Activated T-helper 2 cell treated with anti-CD3 and anti-CD28 coated beads, Interferon-gamma antibody, Interleukin-2, Interleukin-4, amounts not matched to agents 10 μg/mL and 5 μg/mL and 100 μg/mL, durations not matched to agents 14 hours and 24 hours and 36 hours (primary cell): Measurements from ENCODE around the gene RDX. TPM values are rescaled to one million over a fixed set of nuclear protein-coding genes. Genes with fewer than 3 reads are reported as not detected.
"Not testable (repeated sequence)": the region's sequence is repeated elsewhere in the genome, so short reads cannot be mapped to it uniquely, and the experiment has no call there.

Experiments used
- DNase-seq: peaks from one replicate; pipeline ENCODE4 v3.0.0; 2021; ENCODE audit warnings: low spot score
- H3K27ac Mint-ChIP-seq: one replicate; pipeline ENCODE4 v1.8.0; 2021; ENCODE audit warnings: mixed read lengths
- H3K27me3 Mint-ChIP-seq: one replicate; pipeline ENCODE4 v1.8.0; 2021; ENCODE audit warnings: low read depth, mixed read lengths
- H3K36me3 Mint-ChIP-seq: one replicate; pipeline ENCODE4 v1.8.0; 2021; ENCODE audit warnings: low read depth, mixed read lengths
- H3K4me1 Mint-ChIP-seq: one replicate; pipeline ENCODE4 v1.8.0; 2021; ENCODE audit warnings: low read depth, mixed read lengths
- H3K4me3 Mint-ChIP-seq: one replicate; pipeline ENCODE4 v1.8.0; 2021; ENCODE audit warnings: low read depth, mild to moderate bottlenecking, moderate library complexity, mixed read lengths
- H3K9me3 Mint-ChIP-seq: one replicate; pipeline ENCODE4 v1.8.0; 2021; ENCODE audit warnings: mixed read lengths
- intact Hi-C: fragments of 100-400 bp; cut with micrococcal nuclease; formaldehyde crosslinking; loops from one replicate; pipeline ENCODE4 v1.15.1; 2023
- total RNA-seq: library from RNA; stranded (reverse); gene quantifications from 2 replicates; pipeline ENCODE4 v1.2.3, GENCODE V29; 2022

Gene RDX
- total RNA-seq, 1 donor from 2014 or later: 64.8 TPM

DNA sequence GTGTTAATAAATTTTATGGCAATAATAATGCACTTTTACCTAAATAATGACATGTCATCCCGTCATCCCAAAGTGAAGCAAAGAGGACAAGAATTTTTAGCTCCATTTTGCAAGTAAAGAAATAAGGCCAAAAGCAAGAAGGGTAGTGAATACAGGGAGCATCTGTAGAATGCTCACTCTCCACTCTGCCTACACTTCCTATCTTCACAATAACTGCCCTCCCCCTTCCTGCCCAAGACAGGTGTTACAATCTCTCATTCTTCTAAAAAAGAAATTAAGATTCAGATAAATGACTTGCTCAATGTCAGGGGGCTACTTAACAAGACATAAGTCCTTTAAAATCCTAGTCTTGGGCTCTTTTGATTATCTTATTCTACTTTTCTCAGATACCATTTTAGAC is 8.9 kb downstream of the RDX start:
- peaks cover 34% of the 10 kb centered on the region for H3K4me1 Mint-ChIP-seq

DNA sequence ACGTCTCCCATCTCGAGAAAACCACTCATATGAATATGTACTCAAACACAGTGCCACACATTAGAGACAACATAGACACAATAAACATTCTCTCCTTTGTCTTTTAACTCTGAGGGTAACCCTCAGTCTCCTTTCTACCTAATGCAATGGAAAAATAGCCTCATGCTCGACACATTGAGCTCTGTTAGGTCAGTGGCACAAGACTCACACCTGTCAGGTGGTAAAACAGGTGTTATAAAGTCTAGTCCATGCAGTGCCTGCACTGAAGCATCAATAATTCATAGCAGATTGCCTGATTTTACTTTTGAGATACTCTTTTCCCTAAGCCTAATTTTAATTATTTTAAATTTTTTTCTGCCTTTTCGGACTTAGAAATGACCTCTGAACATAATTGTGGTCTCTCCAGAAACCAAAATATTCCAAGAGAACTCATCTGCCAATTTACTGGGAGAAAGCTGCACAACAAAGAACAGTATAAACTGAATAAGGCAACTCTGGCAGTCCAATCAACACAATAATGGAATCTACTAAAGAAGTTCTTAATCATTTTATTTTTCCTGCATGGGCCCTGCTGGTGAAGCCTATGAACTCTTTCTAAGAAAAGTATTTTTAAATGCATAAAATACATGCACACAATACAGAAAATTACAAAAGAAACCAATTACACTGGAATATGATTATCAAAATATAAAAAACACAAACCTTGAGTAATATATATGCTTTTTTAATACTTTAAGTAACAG is 9.9 kb downstream of the RDX start:
- H3K36me3 Mint-ChIP-seq: peaks cover 38% of the 10 kb centered on the region
- H3K27ac Mint-ChIP-seq: no peak overlapping the region
- H3K27me3 Mint-ChIP-seq: no peaks in the 10 kb centered on the region
- no peak overlapping the region for H3K4me3 Mint-ChIP-seq
- peaks cover 32% of the 10 kb centered on the region for H3K4me1 Mint-ChIP-seq
- DNase-seq: no peak
- no peaks in the 10 kb centered on the region for H3K9me3 Mint-ChIP-seq
- intact Hi-C loops: no loop called here

More for the DNA sequence above, 8.9 kb downstream of the RDX start:
- no peaks in the 10 kb centered on the region for H3K27me3 Mint-ChIP-seq
- no peak overlapping the region for H3K4me3 Mint-ChIP-seq
- DNase-seq: no peak
- no peak overlapping the region for H3K27ac Mint-ChIP-seq
- peaks cover 40% of the 10 kb centered on the region for H3K36me3 Mint-ChIP-seq
- H3K9me3 Mint-ChIP-seq: no peaks in the 10 kb centered on the region
- intact Hi-C loops: no loop called here

- Mint-ChIP-seq H3K36me3 (peaks cover 29% of the 10 kb centered on the region), H3K9me3 (no peaks in the 10 kb centered on the region), H3K4me3 (no peak overlapping the region), H3K27me3 (no peaks in the 10 kb centered on the region), H3K4me1 (peaks cover 26% of the 10 kb centered on the region), H3K27ac (no peak overlapping the region)
- intact Hi-C loops: no loop called here
- no peak for DNase-seq
Measured at GRCh38 chr11:110283862-110284261, 12.6 kb downstream of the RDX start.

DNA sequence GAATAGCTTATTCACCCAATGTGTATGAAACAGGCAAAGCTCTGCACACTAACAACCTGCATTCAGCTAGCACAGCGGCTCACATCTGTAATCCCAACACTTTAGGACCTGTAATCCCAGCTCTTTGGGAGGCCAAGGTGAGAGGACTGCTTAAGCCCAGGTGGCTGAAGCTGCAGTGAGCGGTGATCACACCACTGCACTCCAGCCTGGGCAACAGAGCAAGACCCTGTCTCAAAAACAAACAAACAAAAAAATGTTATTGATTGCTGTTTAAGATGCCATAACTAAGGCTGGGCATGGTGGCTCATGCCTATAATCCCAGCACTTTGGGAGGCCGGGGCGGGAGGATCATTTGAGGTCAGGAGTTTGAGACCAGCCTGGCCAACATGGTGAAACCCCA is 15.8 kb downstream of the RDX start:
- intact Hi-C loops, H3K4me3 Mint-ChIP-seq, H3K27ac Mint-ChIP-seq, DNase-seq, H3K9me3 Mint-ChIP-seq, H3K27me3 Mint-ChIP-seq: not testable (repeated sequence)
- Mint-ChIP-seq H3K4me1 (peaks cover 13% of the 10 kb centered on the region), H3K36me3 (peaks cover 49% of the 10 kb centered on the region)

DNA sequence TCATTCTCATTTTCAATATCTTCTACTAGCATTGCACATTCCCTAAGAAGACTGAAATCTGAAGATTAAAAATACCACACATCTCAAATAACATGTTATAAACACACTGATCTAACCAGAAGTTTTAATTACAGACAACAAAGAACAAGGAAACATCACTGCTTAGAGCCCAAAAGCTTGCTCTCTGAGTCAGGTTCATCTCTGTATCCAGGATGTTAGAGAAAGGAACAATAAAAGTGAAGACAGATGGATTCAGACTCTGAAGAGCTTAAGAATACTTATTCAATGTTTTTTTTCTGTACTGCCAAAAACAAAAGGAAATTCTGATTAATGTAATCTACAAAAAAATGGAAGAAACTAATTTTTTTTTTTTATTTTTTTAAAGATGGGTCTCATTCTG is 16.5 kb downstream of the RDX start:
- DNase-seq: no peak
- H3K27me3 Mint-ChIP-seq: no peaks in the 10 kb centered on the region
- peaks cover 12% of the 10 kb centered on the region for H3K4me1 Mint-ChIP-seq
- H3K4me3 Mint-ChIP-seq: no peak overlapping the region
- intact Hi-C loops: no loop called here
- H3K9me3 Mint-ChIP-seq: no peaks in the 10 kb centered on the region
- peaks cover 56% of the 10 kb centered on the region for H3K36me3 Mint-ChIP-seq
- no peak overlapping the region for H3K27ac Mint-ChIP-seq

DNA sequence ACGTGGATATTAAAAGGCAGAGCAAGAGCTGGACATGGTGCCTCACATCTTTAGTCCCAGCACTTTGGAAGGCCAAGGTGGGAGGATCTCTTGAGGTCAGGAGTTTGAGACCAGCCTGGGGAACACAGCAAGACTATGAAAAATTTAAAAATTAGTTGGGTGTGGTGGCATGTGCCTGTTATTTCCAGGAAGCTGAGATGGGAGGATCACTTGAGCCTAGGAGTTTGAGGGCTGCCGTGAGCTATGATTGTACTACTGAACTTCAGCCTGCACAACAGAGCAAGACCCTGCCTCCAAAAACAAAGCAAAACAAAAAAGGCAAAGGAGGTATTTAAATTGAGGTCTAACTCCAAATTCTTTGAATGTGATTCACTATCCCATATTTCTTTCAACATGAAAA is 23.5 kb downstream of the RDX start:
- no peak overlapping the region for H3K4me3 Mint-ChIP-seq
- no peaks in the 10 kb centered on the region for H3K27me3 Mint-ChIP-seq
- peaks cover 23% of the 10 kb centered on the region for H3K4me1 Mint-ChIP-seq
- no peaks in the 10 kb centered on the region for H3K9me3 Mint-ChIP-seq
- DNase-seq: no peak
- no peak overlapping the region for H3K27ac Mint-ChIP-seq
- intact Hi-C loops: no loop called here
- H3K36me3 Mint-ChIP-seq: peaks cover 74% of the 10 kb centered on the region

GRCh38 chr11:110269996-110270395 is 26.4 kb downstream of the RDX start:
- H3K4me3 Mint-ChIP-seq: no peak overlapping the region
- no peak for DNase-seq
- intact Hi-C loops: no loop called here
- no peaks in the 10 kb centered on the region for H3K9me3 Mint-ChIP-seq
- H3K27me3 Mint-ChIP-seq: no peaks in the 10 kb centered on the region
- no peak overlapping the region for H3K27ac Mint-ChIP-seq
- peaks cover 58% of the 10 kb centered on the region for H3K36me3 Mint-ChIP-seq
- H3K4me1 Mint-ChIP-seq: peaks cover 22% of the 10 kb centered on the region

- Mint-ChIP-seq H3K36me3 (peaks cover 64% of the 10 kb centered on the region), H3K27me3 (no peaks in the 10 kb centered on the region), H3K27ac (no peak overlapping the region), H3K4me3 (no peak overlapping the region), H3K9me3 (no peaks in the 10 kb centered on the region), H3K4me1 (peaks cover 24% of the 10 kb centered on the region)
- no peak for DNase-seq
- intact Hi-C loops: no loop called here
Measured at GRCh38 chr11:110268441-110268840, 28.0 kb downstream of the RDX start.

DNA sequence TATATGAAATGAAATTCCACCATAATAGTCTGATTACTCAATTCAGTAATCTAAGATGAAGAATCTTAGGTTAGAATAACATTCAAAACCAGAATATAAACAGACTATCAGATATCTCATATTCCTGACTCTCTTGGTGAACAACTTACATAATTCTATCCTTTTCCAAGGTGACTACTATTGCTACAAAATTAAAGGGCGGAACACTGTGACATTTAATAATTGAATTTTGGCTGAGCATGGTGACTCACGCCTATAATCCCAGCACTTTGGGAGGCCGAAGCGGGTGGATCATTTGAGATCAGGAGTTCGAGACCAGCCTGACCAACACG is 34.4 kb downstream of the RDX start:
- H3K27me3 Mint-ChIP-seq: no peaks in the 10 kb centered on the region
- intact Hi-C loops: no loop called here
- no peak for DNase-seq
- peaks cover 70% of the 10 kb centered on the region for H3K36me3 Mint-ChIP-seq
- H3K27ac Mint-ChIP-seq: no peak overlapping the region
- H3K4me1 Mint-ChIP-seq: peaks cover 8% of the 10 kb centered on the region
- no peaks in the 10 kb centered on the region for H3K9me3 Mint-ChIP-seq
- H3K4me3 Mint-ChIP-seq: no peak overlapping the region

DNA sequence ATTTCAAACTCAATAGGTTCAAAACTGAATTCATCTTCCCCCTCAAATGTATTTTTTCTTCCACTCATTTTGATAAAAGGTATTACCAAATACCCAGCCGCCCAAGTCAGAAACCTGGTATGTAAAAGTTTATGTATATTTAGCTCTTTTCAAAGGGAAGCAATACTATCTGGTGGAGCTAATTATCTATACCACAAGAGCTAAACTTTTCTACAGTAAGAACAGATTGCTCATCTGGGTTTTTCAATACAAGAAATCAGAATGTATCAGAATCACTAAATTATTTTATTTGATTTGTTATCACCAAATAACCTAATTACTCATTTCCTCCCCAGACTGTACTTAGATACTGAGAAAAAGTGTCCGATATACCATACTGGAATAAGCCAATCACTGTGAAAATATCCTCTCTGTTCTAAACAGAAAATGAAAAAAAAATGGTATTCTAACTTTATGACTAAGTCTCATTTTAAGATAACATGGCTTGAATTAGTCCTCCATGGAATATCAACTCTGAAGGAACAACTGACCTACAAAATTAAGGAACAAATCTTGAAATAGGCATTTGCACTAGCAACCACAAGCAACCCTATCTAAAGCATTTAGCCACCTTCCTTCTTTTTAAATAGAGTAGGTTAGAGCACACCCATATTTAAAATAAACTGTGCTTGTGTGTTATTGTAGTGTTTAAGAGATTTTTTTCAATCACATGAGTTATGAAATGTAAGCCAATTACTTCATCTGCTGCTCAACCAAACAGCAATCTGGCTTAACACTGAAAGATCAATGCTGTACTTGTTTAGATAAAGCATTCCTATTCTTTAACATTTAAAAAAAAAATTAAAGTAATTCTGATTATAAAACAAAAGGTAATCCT is 35.0 kb downstream of the RDX start:
- intact Hi-C loops: no loop called here
- H3K27ac Mint-ChIP-seq: no peak overlapping the region
- H3K4me3 Mint-ChIP-seq: no peak overlapping the region
- H3K27me3 Mint-ChIP-seq: no peaks in the 10 kb centered on the region
- DNase-seq: no peak
- H3K36me3 Mint-ChIP-seq: peaks cover 72% of the 10 kb centered on the region
- H3K9me3 Mint-ChIP-seq: no peaks in the 10 kb centered on the region
- H3K4me1 Mint-ChIP-seq: peaks cover 8% of the 10 kb centered on the region

- intact Hi-C loops: no loop called here
- no peaks in the 10 kb centered on the region for H3K27me3 Mint-ChIP-seq
- H3K27ac Mint-ChIP-seq: no peak overlapping the region
- DNase-seq: no peak
- H3K4me1 Mint-ChIP-seq: peaks cover 13% of the 10 kb centered on the region
- no peak overlapping the region for H3K4me3 Mint-ChIP-seq
- no peaks in the 10 kb centered on the region for H3K9me3 Mint-ChIP-seq
- H3K36me3 Mint-ChIP-seq: peaks cover 60% of the 10 kb centered on the region
Measured at GRCh38 chr11:110253525-110253924, 42.9 kb downstream of the RDX start.

GRCh38 chr11:110251836-110252235 is 44.6 kb downstream of the RDX start:
- no peaks in the 10 kb centered on the region for H3K9me3 Mint-ChIP-seq
- intact Hi-C loops: no loop called here

GRCh38 chr11:110250168-110250567 is 46.2 kb downstream of the RDX start:
- H3K27me3 Mint-ChIP-seq: no peaks in the 10 kb centered on the region
- intact Hi-C loops: no loop called here

More at GRCh38 chr11:110251836-110252235, 44.6 kb downstream of the RDX start:
- DNase-seq: no peak
- Mint-ChIP-seq H3K4me3 (no peak overlapping the region), H3K27ac (no peak overlapping the region), H3K4me1 (peaks cover 16% of the 10 kb centered on the region), H3K27me3 (no peaks in the 10 kb centered on the region), H3K36me3 (peaks cover 57% of the 10 kb centered on the region)

More at GRCh38 chr11:110250168-110250567, 46.2 kb downstream of the RDX start:
- H3K36me3 Mint-ChIP-seq: peaks cover 53% of the 10 kb centered on the region
- DNase-seq: no peak
- H3K27ac Mint-ChIP-seq: no peak overlapping the region
- peaks cover 16% of the 10 kb centered on the region for H3K4me1 Mint-ChIP-seq
- H3K9me3 Mint-ChIP-seq: no peaks in the 10 kb centered on the region
- no peak overlapping the region for H3K4me3 Mint-ChIP-seq
